Stimulated activated CD4-positive, alpha-beta T cell treated with anti-CD3 and anti-CD28 coated beads, TNF-alpha, amount 100 ng/mL, for 24 hours (primary cell): ENCODE results near the gene IFNL2.

Experiments used
- DNase-seq, 3 experiments: peaks; one replicate each; pipeline ENCODE4 v3.0.0-alpha.2; 2020; ENCODE audit warnings: low read depth in 3 of 3

The IFNL2 gene

GRCh38 chr19:39317476-39317875 is 49.3 kb downstream of the IFNL2 start:
- DNase-seq, result no peak

- no peak for DNase-seq
These were observed 49.9 kb downstream of the IFNL2 start for GRCh38 chr19:39318071-39318470.

- DNase-seq, result no peak
These were observed 50.5 kb downstream of the IFNL2 start for GRCh38 chr19:39318690-39319089.

- DNase-seq, result no peak
These were observed 51.1 kb downstream of the IFNL2 start for GRCh38 chr19:39319098-39319891.
